HCT116 (cell line): ENCODE measurements around the gene SPATA31D3. TPM values are rescaled to one million over a fixed set of nuclear protein-coding genes. Genes with fewer than 3 reads are reported as not detected.

Source experiments
- ATAC-seq: fragments of 200-7000 bp; cut with Tn5 transposase; 2 replicates; pipeline ENCODE4 v1.9.1; 2020; ENCODE audit warnings: mild to moderate bottlenecking, moderate library complexity
- BruUV-seq: library from RNA; stranded (reverse); fragments of 400-500 nt; replicated peaks from 2 replicates; lab custom pipeline; 2021; lab: Mats Ljungman, UMichigan
- CTCF ChIA-PET: fragments of 300-600 bp; sonication (Branson Sonifier 250); formaldehyde crosslinking; loops from one replicate; lab custom pipeline; 2021; ENCODE audit warnings: antibody characterized with exemption; lab: Charles Lee
- POLR2A ChIA-PET: fragments of 300-600, 350-600 bp; sonication (Branson Sonifier 250); formaldehyde crosslinking; loops from one replicate; lab custom pipeline; 2021; ENCODE audit warnings: antibody characterized with exemption; lab: Charles Lee
- RAD21 ChIA-PET, 2 experiments: fragments of 300-600 bp; sonication (Branson Sonifier 250); formaldehyde crosslinking; loops; one replicate each; lab custom pipeline; 2023; ENCODE audit warnings: low total read pairs in 2 of 2; ENCODE audit not compliant: uncharacterized antibody in 2 of 2, unreplicated experiment in 2 of 2, low non-redundant PET in 1 of 2; lab: Charles Lee
- DNase-seq: peaks from one replicate; pipeline ENCODE4 v3.0.0-alpha.2; 2010; ENCODE audit warnings: low read depth, low spot score
- H2AFZ ChIP-seq: fragments of 200-600 bp; shearing (Covaris generic), sonication (generic); 2 replicates; pipeline ENCODE4 v1.6.1; 2017; ENCODE audit warnings: low read depth, mixed run types, mixed read lengths, antibody characterized with exemption, low read length; ENCODE audit not compliant: poor library complexity, severe bottlenecking
- H3K27ac ChIP-seq: 2 replicates; pipeline ENCODE4 v1.5.1; 2012; ENCODE audit warnings: low read depth, low read length
- H3K27me3 ChIP-seq: fragments of 200-600 bp; sonication (generic); 2 replicates; pipeline ENCODE4 v1.6.1; 2016; ENCODE audit warnings: mixed run types, low read length, mixed read lengths; ENCODE audit not compliant: insufficient read depth
- H3K36me3 ChIP-seq, 2 experiments: fragments of 200-500 bp in 1 of 2; fragments of 200-600 bp in 1 of 2; sonication (Bioruptor generic) in 1 of 2; sonication (generic) in 1 of 2; 2 replicates each; pipeline versions ENCODE4 v1.5.1 to v1.6.1; 2014 to 2016; ENCODE audit warnings: low read length in 2 of 2, inconsistent platforms in 1 of 2, mixed read lengths in 1 of 2, mixed run types in 1 of 2; ENCODE audit not compliant: insufficient read depth in 2 of 2, control insufficient read depth in 1 of 2
- H3K4me1 ChIP-seq, 2 experiments: fragments of 200-600 bp in 1 of 2; sonication (generic) in 1 of 2; 2 replicates each; pipeline versions ENCODE4 v1.5.1 to v1.6.1; 2012 to 2017; ENCODE audit warnings: low read length in 2 of 2, inconsistent platforms in 1 of 2, mild to moderate bottlenecking in 1 of 2, mixed read lengths in 1 of 2, mixed run types in 1 of 2, moderate library complexity in 1 of 2; ENCODE audit not compliant: insufficient read depth in 2 of 2, control insufficient read depth in 1 of 2
- H3K4me2 ChIP-seq: fragments of 200-600 bp; sonication (generic); 2 replicates; pipeline ENCODE4 v1.6.1; 2017; ENCODE audit warnings: mixed run types, low read length, mixed read lengths
- H3K4me3 ChIP-seq, 2 experiments: fragments of 200-600 bp in 1 of 2; sonication (generic) in 1 of 2; replicated peaks in 1 of 2; 2 replicates each; pipeline ENCODE4 v1.5.1; 2011 to 2016; ENCODE audit warnings: low read length in 2 of 2, control low read depth in 1 of 2, low read depth in 1 of 2, mild to moderate bottlenecking in 1 of 2, mixed read lengths in 1 of 2, mixed run types in 1 of 2
- H3K79me2 ChIP-seq: fragments of 200-600 bp; sonication (generic); 2 replicates; pipeline ENCODE4 v1.6.1; 2017; ENCODE audit warnings: mild to moderate bottlenecking, mixed run types, low read length, moderate library complexity, mixed read lengths; ENCODE audit not compliant: insufficient read depth
- H3K9ac ChIP-seq: fragments of 200-600 bp; sonication (generic); 2 replicates; pipeline ENCODE4 v1.6.1; 2016; ENCODE audit warnings: low read length, mixed read lengths
- H3K9me2 ChIP-seq: fragments of 200-600 bp; sonication (generic), shearing (Covaris generic); 2 replicates; pipeline ENCODE4 v1.6.1; 2017; ENCODE audit warnings: mixed run types, mild to moderate bottlenecking, moderate library complexity; ENCODE audit not compliant: insufficient read depth
- H3K9me3 ChIP-seq, 2 experiments: fragments of 200-500 bp in 1 of 2; fragments of 200-600 bp in 1 of 2; sonication (Bioruptor generic) in 1 of 2; sonication (generic) in 1 of 2; 2 replicates each; pipeline ENCODE4 v1.6.1; 2014 to 2017; ENCODE audit warnings: low read length in 2 of 2, mixed read lengths in 2 of 2, inconsistent platforms in 1 of 2, low read depth in 1 of 2, mild to moderate bottlenecking in 1 of 2, mixed run types in 1 of 2, moderate library complexity in 1 of 2; ENCODE audit not compliant: control insufficient read depth in 1 of 2, insufficient read depth in 1 of 2
- H4K20me1 ChIP-seq: fragments of 200-600 bp; sonication (generic), shearing (Covaris generic); 2 replicates; pipeline ENCODE4 v1.6.1; 2017; ENCODE audit warnings: mixed run types, mild to moderate bottlenecking, moderate library complexity; ENCODE audit not compliant: insufficient read depth
- ATF3 ChIP-seq: IDR thresholded peaks from 2 replicates; pipeline ENCODE4 v1.6.1; 2012
- CBX3 ChIP-seq: IDR thresholded peaks from 2 replicates; pipeline ENCODE4 v1.6.1; 2012; ENCODE audit warnings: low read depth
- CEBPB ChIP-seq: IDR thresholded peaks from 2 replicates; pipeline ENCODE4 v1.6.1; 2012; ENCODE audit warnings: low read depth
- EGR1 ChIP-seq: IDR thresholded peaks from 2 replicates; pipeline ENCODE4 v1.6.1; 2012; ENCODE audit warnings: low read depth
- EZH2phosphoT487 ChIP-seq: fragments of 200-600 bp; IDR thresholded peaks from 2 replicates; pipeline ENCODE4 v1.6.1; 2018; ENCODE audit warnings: antibody characterized with exemption, borderline replicate concordance
- POLR2A ChIP-seq: IDR thresholded peaks from 2 replicates; pipeline ENCODE4 v1.7.0; 2011; ENCODE audit warnings: borderline replicate concordance; ENCODE audit not compliant: insufficient read depth, insufficient read length; ENCODE audit errors: extremely low read depth
- RAD21 ChIP-seq: IDR thresholded peaks from 2 replicates; pipeline ENCODE4 v1.6.1; 2012; ENCODE audit warnings: low read depth, mild to moderate bottlenecking
- SP1 ChIP-seq: IDR thresholded peaks from 2 replicates; pipeline ENCODE4 v1.6.1; 2012; ENCODE audit warnings: low read depth
- SRF ChIP-seq: IDR thresholded peaks from 2 replicates; pipeline ENCODE4 v1.6.1; 2012; ENCODE audit warnings: low read depth
- TCF7L2 ChIP-seq: IDR thresholded peaks from 2 replicates; pipeline ENCODE4 v1.7.0; 2011; ENCODE audit warnings: borderline replicate concordance, inconsistent platforms; ENCODE audit not compliant: insufficient read depth, insufficient read length; ENCODE audit errors: extremely low read depth
- YY1 ChIP-seq: IDR thresholded peaks from 2 replicates; pipeline ENCODE4 v1.6.1; 2011; ENCODE audit warnings: low read length, low read depth, moderate library complexity, mild to moderate bottlenecking; ENCODE audit not compliant: insufficient replicate concordance; ENCODE audit errors: extremely low read depth
- ZBTB33 ChIP-seq: IDR thresholded peaks from 2 replicates; pipeline ENCODE4 v1.6.1; 2011; ENCODE audit warnings: mild to moderate bottlenecking, low read length, moderate library complexity; ENCODE audit not compliant: insufficient replicate concordance; ENCODE audit errors: extremely low read depth
- ZNF274 ChIP-seq: fragments of 200-500 bp; sonication (Bioruptor generic); IDR thresholded peaks from 2 replicates; pipeline ENCODE4 v1.6.1; 2014; ENCODE audit warnings: mild to moderate bottlenecking, low read depth, low read length, inconsistent platforms
- intact Hi-C: fragments of 100-400 bp; cut with micrococcal nuclease; formaldehyde crosslinking; loops from 2 replicates; pipeline ENCODE4 v1.10.0; 2022
- total RNA-seq: library from RNA; stranded (reverse); gene quantifications from one replicate; pipeline ENCODE4 v1.2.1, GENCODE V29; 2021; ENCODE audit not compliant: unreplicated experiment
- TF ChIP-seq, protein P1 (sequence below): IDR thresholded peaks from 2 replicates; pipeline ENCODE4 v1.6.1; 2012

Gene SPATA31D3
- total RNA-seq, 1 experiment from 2014 or later: not detected

GRCh38 chr9:81896070-81896469 is 47.2 kb upstream of the SPATA31D3 start:
- ChIA-PET RAD21 (no interaction called here), POLR2A (no interaction called here), CTCF (no interaction called here)
- Histone ChIP-seq H3K9me3 (no peaks in the 10 kb centered on the region), H3K36me3 (no peaks in the 10 kb centered on the region), H3K27me3 (no peaks in the 10 kb centered on the region), H3K4me2 (no peak overlapping the region), H3K27ac (no peak overlapping the region), H4K20me1 (no peaks in the 10 kb centered on the region), H3K4me3 (no peak overlapping the region), H3K9ac (no peak overlapping the region), H3K79me2 (no peaks in the 10 kb centered on the region), H3K9me2 (no peaks in the 10 kb centered on the region), H2AFZ (no peak overlapping the region), H3K4me1 (no peaks in the 10 kb centered on the region)
- TF ChIP-seq, protein P1, sequence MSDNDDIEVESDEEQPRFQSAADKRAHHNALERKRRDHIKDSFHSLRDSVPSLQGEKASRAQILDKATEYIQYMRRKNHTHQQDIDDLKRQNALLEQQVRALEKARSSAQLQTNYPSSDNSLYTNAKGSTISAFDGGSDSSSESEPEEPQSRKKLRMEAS: no peak
- TF ChIP-seq EZH2phosphoT487 (no peak), CEBPB (no peak), SRF (no peak), POLR2A (no peak), YY1 (no peak), SP1 (no peak), EGR1 (no peak), CBX3 (no peak), RAD21 (no peak), TCF7L2 (no peak), ATF3 (no peak), ZBTB33 (no peak), ZNF274 (no peak)
- intact Hi-C loops: no loop called here
- no TSS peak for BruUV-seq
- ATAC-seq (no peak), DNase-seq (no peak)
